ENCODE results near the gene CLCN5.

DNA sequence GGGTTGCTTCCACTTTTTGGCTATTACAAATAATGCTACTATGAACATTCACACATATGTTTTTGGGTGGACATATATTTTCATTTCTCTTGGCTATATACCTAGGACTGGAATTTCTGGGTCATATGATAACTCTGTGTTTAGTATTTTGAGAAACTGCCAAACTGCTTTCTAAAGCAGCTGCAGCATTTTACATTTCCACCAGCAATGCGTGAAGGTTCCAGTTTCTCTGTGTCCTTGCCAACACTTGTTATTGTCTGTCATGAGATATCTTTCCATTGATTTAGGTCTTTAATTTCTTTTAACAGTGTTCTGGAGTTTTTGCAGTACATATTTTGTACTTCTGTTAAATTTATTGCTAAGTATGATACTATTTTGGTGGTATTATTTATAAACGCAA, 48.3 kb downstream of the CLCN5 start:
- TF ChIP-seq, protein P1, sequence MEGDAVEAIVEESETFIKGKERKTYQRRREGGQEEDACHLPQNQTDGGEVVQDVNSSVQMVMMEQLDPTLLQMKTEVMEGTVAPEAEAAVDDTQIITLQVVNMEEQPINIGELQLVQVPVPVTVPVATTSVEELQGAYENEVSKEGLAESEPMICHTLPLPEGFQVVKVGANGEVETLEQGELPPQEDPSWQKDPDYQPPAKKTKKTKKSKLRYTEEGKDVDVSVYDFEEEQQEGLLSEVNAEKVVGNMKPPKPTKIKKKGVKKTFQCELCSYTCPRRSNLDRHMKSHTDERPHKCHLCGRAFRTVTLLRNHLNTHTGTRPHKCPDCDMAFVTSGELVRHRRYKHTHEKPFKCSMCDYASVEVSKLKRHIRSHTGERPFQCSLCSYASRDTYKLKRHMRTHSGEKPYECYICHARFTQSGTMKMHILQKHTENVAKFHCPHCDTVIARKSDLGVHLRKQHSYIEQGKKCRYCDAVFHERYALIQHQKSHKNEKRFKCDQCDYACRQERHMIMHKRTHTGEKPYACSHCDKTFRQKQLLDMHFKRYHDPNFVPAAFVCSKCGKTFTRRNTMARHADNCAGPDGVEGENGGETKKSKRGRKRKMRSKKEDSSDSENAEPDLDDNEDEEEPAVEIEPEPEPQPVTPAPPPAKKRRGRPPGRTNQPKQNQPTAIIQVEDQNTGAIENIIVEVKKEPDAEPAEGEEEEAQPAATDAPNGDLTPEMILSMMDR (IDR thresholded peaks at IDR 0.05; ENCODE audit: borderline replicate concordance, extremely low read depth, low read length, poor library complexity, severe bottlenecking) = no peak
- no peak for TF ChIP-seq EZH2 (IDR thresholded peaks at IDR 0.05; ENCODE audit: borderline replicate concordance, low read depth, low read length, severe bottlenecking)

Measured in DND-41 (cell line).